ENCODE measurements around the gene ZCCHC7. TPM values are rescaled to one million over a fixed set of nuclear protein-coding genes. Genes with fewer than 3 reads are reported as not detected.
A peak's percentile ranks its signal among the peaks of the same experiment; 100 is the strongest.

ZCCHC7 gene
- total and polyA plus RNA-seq, 10 of the 15 experiments (the other 5 are each of a cell fraction or from before 2014, with no cell fraction given): 42.9 to 178 (median 53.3) TPM

- TF ChIP-seq WRNIP1 (IDR thresholded peaks at IDR 0.05; ENCODE audit: borderline replicate concordance, low read depth, low read length) (no peak), POLR2A (IDR thresholded peaks at IDR 0.05; ENCODE audit: low read depth, low read length) (no peak), BCLAF1 (IDR thresholded peaks at IDR 0.05) (no peak), YBX1 (IDR thresholded peaks at IDR 0.05) (no peak), NFIC (IDR thresholded peaks at IDR 0.05; ENCODE audit: low read depth, low read length) (no peak), ZBTB40 (IDR thresholded peaks at IDR 0.05; ENCODE audit: borderline replicate concordance) (no peak), NR2C2 (IDR thresholded peaks at IDR 0.05; ENCODE audit: borderline replicate concordance, control insufficient read depth, insufficient read length, low read depth) (no peak), NFXL1 (IDR thresholded peaks at IDR 0.05; ENCODE audit: borderline replicate concordance) (no peak), BCL3 (IDR thresholded peaks at IDR 0.05; ENCODE audit: borderline replicate concordance, insufficient read depth, low read depth, low read length, poor library complexity, severe bottlenecking) (no peak)
- peak overlapping the region; percentile 61 for H3K27ac ChIP-seq (ENCODE audit: control insufficient read depth, insufficient read depth)
- peaks cover 0 to 17% of the 10 kb centered on the region in 2 experiments; a peak in 2 of 4 replicates for H3K36me3 ChIP-seq (ENCODE audit: control insufficient read depth in 2 of 2, insufficient read depth in 2 of 2, low read length in 1 of 2)
- peak overlapping the region; percentile 36 for H3K4me2 ChIP-seq (ENCODE audit: control insufficient read depth, insufficient read depth)
- H2AFZ ChIP-seq (ENCODE audit: control insufficient read depth, low read depth, low read length): no peak overlapping the region
- H4K20me1 ChIP-seq (ENCODE audit: control insufficient read depth, insufficient read depth): no peaks in the 10 kb centered on the region
- no peaks in the 10 kb centered on the region for H3K27me3 ChIP-seq (replicated peaks in 1 of 2; ENCODE audit: control insufficient read depth in 2 of 2, insufficient read depth in 2 of 2, low read length in 1 of 2)
- peak overlapping the region; percentile 44; the same call in 1 of the 2 replicates for H3K9ac ChIP-seq (ENCODE audit: control insufficient read depth, insufficient read depth, low read length)
- DNase-seq (ENCODE audit: low read depth, low spot score) (no peak), FAIRE-seq (no peak), ATAC-seq (peak; percentile 10)
- 6% methylated on average over 1 of the region's 1 CpG for WGBS (ENCODE audit: insufficient coverage, insufficient replicate concordance, low lambda C conversion rate, missing lambda C conversion rate)
- peak overlapping the region; percentile 22; the same call in 1 of the 2 replicates for H3K4me3 ChIP-seq
- in situ Hi-C loops (cut with MboI): no loop called here
- peaks cover 6% of the 10 kb centered on the region; the same call in 2 of the 3 replicates for H3K9me3 ChIP-seq (replicated peaks; ENCODE audit: control insufficient read depth, insufficient read depth, low read length)
- CTCF ChIA-PET: interaction anchor here (0.7 to 1.6 kb wide), 3 partner anchors 9 to 98 kb away, joined by 3 read pairs; no protein-coding TSS in a partner anchor
- SMC1A ChIA-PET (ENCODE audit: uncharacterized antibody, unreplicated experiment): interaction anchor here (0.6 to 6.2 kb wide), 13 partner anchors 9 to 203 kb away, joined by 3 to 48 read pairs (median 6); no protein-coding TSS in a partner anchor
- RAD21 ChIA-PET (ENCODE audit: unreplicated experiment): interaction anchor here (0.7 to 9.2 kb wide), 12 partner anchors 9 to 163 kb away, joined by 3 to 62 read pairs (median 4); no protein-coding TSS in a partner anchor
- H3K79me2 ChIP-seq (ENCODE audit: control insufficient read depth, insufficient read depth, low read length): peaks cover 57% of the 10 kb centered on the region
- POLR2A ChIA-PET: interaction anchor here (0.6 to 1.6 kb wide), 9 partner anchors 10 to 287 kb away, joined by 3 to 12 read pairs (median 4); partner anchors contain the start of gene ZCCHC7
- peaks cover 32% of the 10 kb centered on the region for H3K4me1 ChIP-seq (ENCODE audit: control insufficient read depth, insufficient read depth, low read length)
- no TSS peak for BruUV-seq (replicated peaks)
- intact Hi-C loops (cut with micrococcal nuclease; ENCODE audit: unreplicated experiment): loop anchor here (5.0 kb wide), 1 partner anchor 203 kb away; no protein-coding TSS in a partner anchor
These were observed 78.5 kb downstream of the ZCCHC7 start for GRCh38 chr9:37198831-37199230.

All from GM12878 (cell line).